Superior temporal gyrus (tissue), 1 donor: ENCODE data around the gene DOCK9.

Source experiments
- DNase-seq: peaks from one replicate; pipeline ENCODE4 v3.0.0-alpha.2; 2016; ENCODE audit errors: extremely low spot score

Gene DOCK9

DNA sequence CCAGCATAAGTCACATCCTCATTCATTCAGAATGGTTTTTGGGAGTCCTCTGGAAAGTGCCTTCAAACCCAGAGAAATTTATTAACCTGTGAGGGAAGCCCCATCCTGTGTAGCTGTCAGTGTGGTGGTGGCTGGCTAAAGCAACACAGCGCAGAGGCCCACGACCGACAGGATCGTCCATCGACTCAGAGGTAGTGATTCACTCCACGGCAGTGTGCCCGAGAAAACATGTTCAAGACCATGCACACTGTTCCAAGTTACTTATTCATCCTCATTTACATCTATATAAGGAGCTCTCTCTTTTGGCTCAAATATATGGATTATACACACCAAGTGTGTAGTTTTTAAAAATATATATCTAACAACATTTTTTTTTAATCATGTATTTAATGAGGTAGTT, 129.1 kb downstream of the DOCK9 start:
- no peak for DNase-seq

DNA sequence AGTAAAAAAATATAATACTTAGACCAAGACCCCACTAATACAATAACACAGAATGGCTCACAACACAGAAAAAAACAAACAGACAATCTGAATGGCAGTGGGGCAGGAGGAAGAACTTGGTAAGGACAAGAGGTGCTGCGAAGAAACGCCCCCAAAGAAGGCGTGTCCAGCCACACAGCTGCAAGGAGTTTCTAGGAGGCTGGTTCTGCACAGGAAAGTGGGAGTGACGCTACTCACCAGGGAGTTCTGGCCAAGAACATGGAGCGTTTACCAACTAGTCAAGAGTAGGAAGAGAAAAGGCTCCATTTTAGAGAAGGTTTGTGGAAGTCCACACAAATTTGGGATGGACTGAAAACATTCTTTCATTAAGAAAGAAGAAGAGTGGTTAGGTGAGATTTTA, 130.1 kb downstream of the DOCK9 start:
- no peak for DNase-seq

DNA sequence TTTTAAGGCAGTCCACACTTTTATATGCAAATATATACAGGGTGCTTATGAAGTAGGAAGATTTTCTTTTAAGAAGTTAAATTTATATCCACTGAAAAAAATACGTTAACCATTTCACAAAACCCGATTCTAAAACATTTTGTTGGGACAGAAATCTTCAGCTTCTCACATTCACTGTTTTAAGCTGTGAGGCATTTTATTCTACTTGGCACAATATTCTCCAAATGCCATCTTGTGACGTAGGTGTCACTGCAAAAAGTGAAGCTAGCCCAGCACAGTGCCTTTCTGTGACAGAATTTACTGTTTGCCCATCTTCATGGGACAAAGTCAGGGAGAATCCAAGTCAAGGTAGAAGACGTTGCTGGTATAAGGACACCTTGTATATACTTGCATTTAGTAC, 130.9 kb downstream of the DOCK9 start:
- peak; percentile 55 for DNase-seq

DNA sequence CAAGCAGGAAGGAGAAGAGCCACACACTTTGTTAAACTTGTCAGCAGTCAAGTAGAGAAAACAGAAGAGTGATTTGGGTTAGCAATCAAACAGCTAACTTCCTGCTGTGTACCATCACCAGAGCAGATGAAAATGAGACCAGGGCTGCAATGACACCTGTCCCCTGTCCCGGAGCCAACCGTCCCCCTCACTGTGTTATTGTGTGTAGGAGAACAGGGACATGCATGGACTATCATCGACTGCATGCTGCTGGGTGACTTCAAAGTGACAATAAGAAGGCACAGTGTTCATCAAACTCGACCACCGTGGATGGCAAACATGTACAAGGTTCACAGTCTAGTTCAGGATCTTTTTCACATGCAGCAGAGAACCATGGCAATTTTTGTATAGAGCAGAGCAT, 131.3 kb downstream of the DOCK9 start:
- no peak for DNase-seq

DNA sequence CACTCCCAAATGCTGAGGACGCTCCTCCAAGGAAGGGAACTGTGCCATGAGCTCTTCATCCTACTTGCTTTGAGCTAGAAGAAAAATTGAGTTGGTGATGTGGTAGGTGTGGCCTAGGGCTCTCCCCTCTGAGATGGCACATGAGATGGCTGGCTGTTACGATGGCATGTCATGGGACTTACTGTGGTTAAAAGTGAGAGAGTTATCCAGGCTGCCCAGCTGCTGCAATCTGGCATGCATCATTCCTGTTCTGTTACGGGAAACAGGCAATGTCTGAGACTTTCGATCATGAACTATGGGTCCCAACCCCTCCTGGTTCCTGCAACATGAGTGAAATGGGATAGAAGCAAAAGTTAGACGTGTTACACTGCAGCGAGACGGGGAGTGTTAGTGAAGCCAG, 132.1 kb downstream of the DOCK9 start:
- DNase-seq: no peak

DNA sequence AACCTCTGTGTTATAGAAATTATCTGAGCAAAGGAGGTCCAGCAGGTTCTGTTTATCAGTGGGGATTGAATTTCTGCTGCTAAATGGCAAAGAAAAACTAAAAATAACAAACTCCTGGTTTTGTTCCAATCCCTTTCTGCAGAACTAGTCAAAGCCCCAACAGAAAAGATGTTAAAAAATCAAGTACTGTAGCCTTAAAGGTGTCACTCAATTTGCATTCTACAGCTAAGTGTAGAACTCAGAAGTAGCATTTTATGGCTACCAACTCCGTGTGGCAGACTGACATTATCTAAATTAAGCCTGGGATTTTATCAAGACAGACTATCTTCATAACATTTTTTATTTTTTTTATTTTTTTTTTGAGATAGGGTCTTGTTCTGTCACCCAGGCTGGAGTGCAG, 133.8 kb downstream of the DOCK9 start:
- DNase-seq: no peak

DNA sequence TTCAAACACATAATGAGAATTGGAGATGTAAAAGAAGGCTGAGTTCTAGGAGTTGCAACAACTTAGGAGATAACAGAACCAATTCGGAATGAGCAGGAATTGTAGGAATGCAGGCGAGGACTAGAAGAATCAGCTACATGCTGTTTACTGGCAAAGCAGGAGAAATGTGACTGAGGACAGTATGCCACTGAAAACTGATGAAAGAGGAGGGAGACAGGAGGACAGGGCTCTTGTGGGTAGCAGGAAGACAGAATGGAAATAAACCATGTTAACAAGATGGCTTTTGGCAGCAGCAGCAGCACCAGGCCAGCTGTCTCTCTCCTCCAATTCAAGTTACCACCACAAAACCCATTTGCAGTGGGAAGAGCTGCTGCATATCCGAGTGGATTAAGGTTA, 134.4 kb downstream of the DOCK9 start:
- peak; percentile 58 for DNase-seq

DNA sequence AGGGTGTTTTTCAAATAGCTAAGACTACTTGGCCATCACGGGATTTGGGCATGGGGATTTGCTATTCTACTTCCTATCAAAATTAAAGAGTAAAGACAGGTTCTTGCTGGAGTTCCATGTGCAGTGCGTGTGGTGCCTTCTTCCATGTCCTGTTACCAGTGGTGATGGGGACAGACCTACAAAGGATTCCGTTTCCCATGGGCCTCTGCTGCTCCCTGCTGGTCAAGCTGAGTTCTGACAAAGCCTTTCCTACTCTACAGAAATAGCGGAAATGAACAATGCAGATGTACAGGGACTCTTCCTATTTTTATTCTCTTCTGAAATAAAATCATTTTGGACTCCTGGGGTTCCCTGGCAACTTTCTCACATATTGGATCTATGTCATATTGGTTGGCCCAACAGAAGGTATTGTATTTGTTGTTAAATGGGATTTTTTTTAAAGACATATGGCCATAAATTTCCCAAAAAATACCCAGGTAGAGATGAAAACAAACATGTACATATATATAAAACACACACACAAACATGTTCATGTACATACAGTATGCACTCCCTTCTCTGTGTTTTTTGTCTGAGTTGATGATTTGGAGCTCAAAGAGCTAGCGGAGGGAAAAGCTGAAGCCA, 134.9 kb downstream of the DOCK9 start:
- DNase-seq: peak; percentile 86

DNA sequence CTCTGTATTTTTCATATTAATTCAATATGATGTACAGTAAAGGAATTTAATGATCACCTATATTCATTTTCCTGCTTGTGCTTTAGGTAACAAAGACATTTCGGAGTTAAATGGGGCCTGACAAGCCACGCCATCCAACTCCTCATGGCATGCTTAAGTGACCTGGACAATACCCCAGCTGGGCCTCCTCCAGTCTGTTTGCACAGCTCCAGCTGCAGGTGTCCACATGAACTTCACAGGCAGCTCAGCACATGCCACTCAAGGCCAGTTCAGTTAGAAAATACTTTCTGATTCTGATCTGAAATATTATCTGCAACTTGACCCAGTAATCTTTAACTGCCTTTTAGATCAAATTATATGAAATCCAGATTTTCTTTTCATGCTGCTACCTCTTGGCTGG, 135.8 kb downstream of the DOCK9 start:
- no peak for DNase-seq

DNA sequence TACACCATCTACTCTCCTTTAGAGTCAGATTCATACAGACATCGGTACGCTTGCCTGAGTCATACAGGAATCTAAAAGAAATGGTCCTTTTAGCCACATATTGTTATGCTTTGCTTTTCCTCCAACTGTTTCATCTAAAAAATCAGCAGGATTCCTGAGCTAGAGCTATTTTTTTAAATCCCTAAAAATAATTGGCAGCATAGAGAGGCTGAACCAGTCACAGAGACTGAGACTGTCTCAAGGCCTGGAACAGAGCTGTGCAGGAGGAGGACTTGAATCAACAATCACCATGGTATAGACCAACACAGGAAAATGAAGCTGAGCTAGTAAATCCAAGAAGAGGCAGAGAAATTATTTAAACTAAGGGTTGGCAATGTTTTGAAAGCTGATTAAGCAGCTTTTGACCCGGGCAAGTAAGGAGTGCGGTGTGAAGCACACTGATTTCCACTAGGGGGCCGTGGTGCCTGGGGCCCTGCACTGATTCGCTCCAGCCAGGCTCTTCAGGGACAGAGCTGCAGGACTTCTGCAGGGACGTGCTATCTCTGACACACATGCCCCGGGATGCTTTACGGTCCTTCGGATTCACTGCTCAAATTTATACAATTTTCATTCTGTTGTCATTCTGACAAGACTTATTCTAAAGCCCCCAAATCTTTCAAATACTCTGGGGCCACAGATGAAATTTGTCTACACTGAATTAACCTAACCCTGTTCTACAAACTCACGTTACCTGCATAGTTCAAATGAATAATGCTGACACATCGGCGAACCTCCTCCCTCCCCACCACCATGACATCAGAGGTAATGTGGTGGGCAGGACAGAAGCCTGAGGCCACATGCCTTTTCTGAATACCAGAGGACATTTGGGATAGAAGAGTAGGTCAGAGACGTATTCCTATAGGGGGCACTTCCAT, 137.8 kb downstream of the DOCK9 start:
- peak; percentile 85 for DNase-seq

DNA sequence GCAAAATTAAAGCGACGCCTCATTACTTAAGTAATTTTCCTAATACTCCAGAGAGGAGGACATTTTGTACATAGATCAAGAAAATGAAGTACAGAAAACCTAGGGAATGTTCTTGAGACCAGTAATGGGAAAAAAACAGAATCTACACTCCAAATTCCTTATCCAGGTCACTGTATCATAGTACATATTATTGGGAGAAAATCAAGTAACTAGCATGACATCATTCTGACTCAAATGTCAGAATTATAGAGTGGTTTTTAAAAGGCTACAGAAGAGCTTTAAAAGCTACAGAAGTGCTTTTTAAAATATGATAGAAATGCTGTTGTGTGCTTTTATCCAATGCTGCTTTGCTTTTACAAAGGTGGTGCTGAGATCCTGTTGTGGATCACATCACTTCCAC, 139.1 kb downstream of the DOCK9 start:
- no peak for DNase-seq

DNA sequence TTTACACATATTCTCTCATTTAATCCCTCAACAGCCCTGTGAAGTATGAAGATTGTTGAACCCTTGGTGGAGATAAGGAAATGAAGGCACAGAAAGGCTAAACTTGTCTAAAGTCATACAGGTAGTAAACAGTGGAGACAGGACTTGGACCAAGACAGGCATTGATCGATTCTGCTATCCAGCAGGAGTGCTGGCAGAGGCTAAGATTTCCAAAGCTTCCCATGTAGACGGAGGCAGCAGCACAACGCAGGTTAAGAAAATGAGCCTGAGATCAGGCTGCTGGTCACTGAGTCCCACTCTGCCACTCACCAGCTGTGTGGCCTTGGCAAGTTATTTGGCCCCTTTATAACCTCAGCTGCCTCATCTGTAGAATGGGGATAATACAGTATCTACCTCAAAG, 140.0 kb downstream of the DOCK9 start:
- no peak for DNase-seq

DNA sequence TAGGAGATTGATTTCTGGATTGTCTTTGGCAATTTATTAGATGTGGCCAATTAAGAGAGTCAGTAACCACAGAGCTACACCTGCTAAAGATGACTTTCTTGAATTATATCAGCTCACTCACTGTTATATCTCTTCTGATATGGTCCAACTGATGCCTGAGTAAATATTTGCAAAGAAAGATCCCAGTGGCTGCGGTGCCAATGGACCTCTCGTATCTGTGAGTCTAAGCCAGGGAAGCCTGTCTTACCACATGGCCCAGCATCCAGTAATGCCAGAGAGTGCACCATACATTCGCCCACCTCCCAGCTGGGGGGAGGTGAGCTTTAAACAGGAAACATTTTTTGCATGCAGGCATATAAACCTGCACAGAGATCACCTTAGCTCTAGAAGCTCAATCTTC, 142.7 kb downstream of the DOCK9 start:
- no peak for DNase-seq

DNA sequence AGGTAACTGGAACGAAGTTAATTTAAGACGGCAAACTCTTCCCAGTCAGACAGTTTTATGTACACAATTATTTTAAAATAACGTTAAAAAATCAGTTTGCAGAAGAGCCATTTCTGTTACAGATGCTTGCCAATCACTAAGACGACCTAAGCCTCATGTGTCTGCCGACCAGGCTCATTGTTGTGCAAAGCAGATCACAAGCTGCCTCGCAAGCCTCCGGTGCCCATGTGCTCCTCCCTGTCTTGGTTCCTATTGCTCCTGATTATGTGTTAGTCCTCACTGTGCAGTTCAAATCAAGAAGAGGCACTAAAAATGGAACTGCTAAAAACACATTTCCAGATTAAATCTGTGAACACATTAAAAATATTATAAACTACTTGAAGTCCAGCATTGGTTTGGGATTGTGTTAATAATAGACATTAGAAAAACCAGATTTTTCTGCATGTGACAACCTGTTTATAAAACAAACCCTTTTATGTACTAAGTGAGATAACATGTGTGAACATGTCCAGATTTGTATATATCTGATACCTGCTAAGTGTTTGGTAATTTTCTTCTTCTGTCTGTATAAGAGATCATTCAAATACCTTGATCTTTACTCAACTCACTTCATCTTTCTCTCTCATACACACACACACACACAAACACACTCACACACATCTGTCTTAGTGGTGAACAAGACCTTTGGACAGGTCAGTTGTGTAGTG, 143.5 kb downstream of the DOCK9 start:
- no peak for DNase-seq

DNA sequence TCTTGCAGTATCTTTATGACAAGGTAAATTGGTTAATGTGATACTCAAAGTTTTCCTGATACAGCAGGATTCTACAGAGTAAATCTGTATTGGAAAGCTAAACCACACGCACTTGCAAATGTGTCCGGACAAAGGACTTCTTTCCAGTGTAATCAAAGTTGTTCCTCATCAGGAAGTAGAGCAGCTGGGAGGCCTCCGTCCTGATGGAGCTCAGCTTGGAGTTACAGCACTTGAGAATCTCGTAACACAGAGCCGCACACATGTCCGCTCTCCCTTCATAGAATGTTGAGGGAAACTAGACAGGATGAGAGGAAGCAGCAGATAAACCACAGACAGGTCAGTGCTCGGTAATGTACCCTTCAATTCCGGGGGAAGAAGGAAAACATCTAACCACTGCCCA, 146.6 kb downstream of the DOCK9 start:
- no peak for DNase-seq

DNA sequence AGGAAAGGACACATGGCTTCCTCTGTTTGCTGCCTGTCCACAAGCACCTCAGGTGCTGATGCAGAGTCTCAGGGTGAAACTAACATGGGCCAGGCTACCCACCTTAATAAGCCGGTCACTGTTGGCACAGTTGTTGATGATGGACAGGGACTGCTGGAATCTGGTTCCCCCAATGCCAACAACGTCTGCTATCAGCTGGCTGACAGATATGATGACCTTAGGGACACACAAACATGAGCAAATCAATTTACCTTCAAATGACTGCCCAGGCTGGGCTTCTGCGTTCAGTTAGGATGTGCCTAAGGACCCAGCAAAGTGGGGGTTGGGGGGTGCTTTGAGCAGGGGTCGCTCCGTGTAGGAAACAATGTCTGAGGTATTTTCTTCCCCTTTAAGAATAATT, 148.3 kb downstream of the DOCK9 start:
- DNase-seq: no peak

DNA sequence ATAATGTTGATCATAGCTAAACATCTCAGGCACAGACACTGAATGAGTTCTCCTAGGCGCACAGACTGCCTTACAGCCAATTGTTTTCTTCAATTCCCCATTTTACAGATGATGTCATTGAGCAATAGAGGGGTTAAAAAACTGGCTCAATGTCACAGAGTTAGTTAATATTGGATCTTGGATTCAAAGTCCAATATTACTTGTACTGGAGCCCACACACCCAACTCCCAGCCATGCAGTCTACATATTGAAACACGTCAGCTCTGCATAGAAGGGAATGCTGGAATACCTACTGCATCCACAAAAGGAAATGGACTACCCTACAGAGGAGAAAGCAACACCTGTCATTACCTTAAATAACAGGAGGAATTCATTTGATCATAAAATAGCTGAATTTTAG, 149.2 kb downstream of the DOCK9 start:
- DNase-seq: no peak

DNA sequence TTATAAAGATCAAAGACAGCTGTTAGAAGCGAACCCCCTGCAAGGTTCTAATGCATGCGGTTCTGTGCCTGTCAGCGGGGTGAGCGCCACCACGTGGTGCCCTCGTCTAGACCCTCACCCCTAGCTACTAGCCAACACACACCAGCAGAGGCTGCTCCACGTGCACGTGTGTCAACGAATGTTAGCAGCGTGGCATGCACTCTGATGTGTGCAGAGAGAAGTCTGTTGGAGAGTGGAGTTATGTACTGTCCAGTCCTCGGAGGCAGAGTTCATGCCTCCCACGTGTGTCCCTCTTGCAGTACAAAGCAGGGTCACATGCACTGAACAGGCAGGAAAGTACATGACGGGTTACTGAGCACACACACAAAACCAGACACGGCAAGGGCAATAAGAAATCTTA, 150.4 kb downstream of the DOCK9 start:
- DNase-seq: no peak

DNA sequence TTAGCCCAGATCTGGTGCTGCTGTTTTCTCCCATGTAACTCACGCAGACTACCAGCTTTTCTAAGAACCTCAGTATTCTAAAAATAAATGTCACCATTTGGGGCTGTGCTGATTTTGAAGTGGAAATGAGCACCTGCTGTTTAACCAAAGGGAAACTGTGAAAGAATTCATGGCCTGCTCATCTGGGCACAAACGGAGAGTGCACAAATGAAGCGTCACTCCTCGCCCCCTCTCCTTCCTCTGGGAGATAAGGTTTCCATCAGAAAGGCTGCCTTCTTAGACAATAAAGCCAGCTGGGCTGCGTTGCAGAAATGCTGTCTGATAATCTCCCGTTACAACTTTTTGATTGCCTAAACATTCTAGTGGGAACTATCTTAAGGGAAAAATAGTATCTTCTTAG, 151.7 kb downstream of the DOCK9 start:
- peak; percentile 45 for DNase-seq

DNA sequence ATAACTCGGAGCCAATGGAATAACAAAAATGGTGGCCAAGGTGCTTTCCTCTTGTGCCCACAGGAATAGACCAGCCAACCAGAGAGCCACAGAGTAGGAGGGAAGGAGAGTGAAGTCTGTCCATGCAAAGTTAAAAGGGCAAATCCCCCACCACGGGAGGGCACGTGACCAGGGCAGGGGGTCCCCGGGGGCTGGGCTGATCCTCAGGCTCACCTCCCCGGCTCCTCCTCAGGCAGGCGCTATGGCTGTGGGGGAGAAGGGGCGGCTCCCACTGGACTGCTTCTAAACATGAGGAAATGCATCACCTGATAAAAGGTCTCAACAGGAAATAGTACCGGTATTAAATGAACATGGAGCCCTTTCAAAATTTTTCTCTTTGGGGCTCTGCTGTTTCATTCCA, 152.2 kb downstream of the DOCK9 start:
- DNase-seq: no peak

DNA sequence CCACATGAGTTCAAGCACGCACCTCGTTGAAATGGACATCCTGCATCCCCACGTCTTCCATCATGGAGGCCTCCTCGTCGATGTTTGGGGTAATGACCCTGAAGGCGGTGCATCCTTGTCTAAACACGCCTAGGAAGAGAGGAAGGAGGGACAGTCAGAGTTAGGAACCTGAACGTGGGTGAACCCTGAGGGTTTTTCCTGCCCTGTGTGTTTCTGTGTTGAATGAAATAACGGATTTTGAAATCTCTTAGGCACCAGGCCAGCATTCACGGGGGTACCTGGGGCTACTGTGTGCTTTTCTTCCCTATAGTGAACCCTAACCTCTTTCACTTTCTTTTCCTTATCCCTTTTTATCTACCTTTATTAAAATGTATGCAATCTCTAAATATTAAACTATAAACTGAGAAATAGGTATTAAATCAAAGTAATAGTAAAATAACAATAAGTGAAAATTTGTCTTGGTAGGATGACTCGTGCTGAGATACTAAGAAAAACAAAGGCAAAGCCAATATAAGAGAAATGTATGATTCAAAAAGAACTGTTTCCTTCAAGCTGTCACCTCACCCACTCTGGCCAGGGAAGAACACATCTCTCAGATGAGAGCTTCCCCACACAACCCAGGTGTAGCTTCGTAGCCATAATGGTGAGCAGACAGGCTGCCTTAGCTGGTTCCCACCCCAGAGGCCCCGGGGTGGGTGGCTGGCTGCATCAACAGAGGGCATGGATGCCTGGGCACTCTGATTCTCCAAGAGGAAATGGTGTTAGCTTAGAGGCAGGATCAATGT, 153.3 kb downstream of the DOCK9 start:
- DNase-seq: no peak

DNA sequence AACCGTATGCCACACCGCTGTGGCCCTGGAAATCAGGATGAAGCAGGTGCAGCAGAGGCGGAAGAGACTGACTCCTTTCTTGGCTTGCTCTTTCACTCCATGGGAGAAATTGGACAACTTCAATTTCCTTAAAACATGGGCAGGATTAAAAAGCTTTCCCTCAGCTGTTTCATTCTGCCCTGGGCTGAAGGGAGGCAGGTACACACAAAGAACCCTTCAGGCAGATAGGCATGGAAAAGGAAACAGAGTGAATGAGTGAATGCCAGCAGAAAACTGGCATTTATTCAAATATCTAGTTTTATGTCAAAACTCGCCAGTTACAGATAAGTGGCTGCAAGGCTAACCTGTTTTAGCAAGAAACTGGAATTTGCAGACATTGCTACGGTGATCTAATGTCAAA, 154.4 kb downstream of the DOCK9 start:
- no peak for DNase-seq
